ENCODE data around the gene TRRAP. TPM values are rescaled to one million over a fixed set of nuclear protein-coding genes. Genes with fewer than 3 reads are reported as not detected.

Gene TRRAP
- total and polyA plus RNA-seq, 4 donors, result 4.3 to 22.7 (median 10.1) TPM

DNA sequence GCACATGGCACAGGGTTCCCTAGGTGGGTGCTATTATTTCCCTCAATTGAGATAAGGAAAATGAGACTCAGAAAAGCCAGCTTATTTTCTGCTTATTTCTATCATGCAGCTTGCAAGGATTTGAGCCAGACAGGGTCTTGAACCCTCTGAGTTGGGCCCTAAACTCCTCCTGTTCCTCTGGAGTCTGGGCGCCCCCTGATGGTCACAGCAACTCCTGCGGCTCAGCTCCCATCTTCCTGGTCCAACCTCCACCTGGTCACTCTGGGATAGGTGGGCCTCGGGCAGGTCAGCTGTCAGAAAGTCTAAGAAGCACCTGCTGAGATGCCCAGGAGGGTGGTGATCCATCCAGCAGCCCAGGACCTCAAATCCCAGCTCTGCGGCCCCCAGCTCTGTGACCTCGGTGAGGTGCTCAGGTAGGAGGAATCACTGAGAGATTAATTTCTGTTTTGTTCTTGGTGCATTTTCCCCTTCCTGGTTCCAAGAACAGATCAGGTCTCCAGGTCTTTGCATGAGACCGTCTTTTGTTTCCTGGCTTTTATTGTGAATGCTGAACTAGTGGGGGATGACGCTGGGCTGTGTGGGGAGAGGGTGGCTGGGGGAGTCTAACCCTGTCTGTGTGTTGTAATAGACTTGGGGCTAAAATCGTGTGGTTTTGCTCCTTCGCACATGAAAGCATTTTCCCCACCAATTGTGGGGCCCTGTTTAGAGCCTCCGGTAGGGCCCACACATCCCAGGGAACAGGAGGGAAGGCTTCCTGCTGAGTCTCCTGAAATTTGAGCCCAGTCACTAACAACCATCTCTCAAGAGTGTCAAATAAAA lies 41.3 kb upstream of the TRRAP start:
- peak; percentile 38 for DNase-seq (ENCODE audit: low spot score)
- H3K9me3 ChIP-seq (ENCODE audit: control insufficient read depth in 4 of 4, low read length in 3 of 4), result no peaks in the 10 kb centered on the region
- peaks cover 0 to 6% (median 3%) of the 10 kb centered on the region in 4 donors for H3K4me1 ChIP-seq (ENCODE audit: control insufficient read depth in 4 of 4, insufficient read depth in 4 of 4, low read length in 3 of 4)
- TF ChIP-seq RXRA (IDR thresholded peaks at IDR 0.05) (no peak), RAD21 (IDR thresholded peaks at IDR 0.05) (peak; percentile 33 to 49), NR2F2 (IDR thresholded peaks at IDR 0.05) (no peak), HNF4A (conservative IDR thresholded peaks at IDR 0.05) (no peak), SP1 (IDR thresholded peaks at IDR 0.05) (no peak), YY1 (IDR thresholded peaks at IDR 0.05) (no peak)
- TF ChIP-seq, protein P1, sequence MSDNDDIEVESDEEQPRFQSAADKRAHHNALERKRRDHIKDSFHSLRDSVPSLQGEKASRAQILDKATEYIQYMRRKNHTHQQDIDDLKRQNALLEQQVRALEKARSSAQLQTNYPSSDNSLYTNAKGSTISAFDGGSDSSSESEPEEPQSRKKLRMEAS (IDR thresholded peaks at IDR 0.05), result no peak
- TF ChIP-seq, protein P2, sequence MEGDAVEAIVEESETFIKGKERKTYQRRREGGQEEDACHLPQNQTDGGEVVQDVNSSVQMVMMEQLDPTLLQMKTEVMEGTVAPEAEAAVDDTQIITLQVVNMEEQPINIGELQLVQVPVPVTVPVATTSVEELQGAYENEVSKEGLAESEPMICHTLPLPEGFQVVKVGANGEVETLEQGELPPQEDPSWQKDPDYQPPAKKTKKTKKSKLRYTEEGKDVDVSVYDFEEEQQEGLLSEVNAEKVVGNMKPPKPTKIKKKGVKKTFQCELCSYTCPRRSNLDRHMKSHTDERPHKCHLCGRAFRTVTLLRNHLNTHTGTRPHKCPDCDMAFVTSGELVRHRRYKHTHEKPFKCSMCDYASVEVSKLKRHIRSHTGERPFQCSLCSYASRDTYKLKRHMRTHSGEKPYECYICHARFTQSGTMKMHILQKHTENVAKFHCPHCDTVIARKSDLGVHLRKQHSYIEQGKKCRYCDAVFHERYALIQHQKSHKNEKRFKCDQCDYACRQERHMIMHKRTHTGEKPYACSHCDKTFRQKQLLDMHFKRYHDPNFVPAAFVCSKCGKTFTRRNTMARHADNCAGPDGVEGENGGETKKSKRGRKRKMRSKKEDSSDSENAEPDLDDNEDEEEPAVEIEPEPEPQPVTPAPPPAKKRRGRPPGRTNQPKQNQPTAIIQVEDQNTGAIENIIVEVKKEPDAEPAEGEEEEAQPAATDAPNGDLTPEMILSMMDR (IDR thresholded peaks at IDR 0.05; ENCODE audit: low read depth, low read length, missing input control), result peak; percentile 19
- TF ChIP-seq, protein P3, sequence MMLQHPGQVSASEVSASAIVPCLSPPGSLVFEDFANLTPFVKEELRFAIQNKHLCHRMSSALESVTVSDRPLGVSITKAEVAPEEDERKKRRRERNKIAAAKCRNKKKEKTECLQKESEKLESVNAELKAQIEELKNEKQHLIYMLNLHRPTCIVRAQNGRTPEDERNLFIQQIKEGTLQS (IDR thresholded peaks at IDR 0.05), result no peak
- H3K36me3 ChIP-seq (ENCODE audit: control insufficient read depth in 4 of 4, insufficient read depth in 3 of 4, low read depth in 1 of 4, low read length in 3 of 4), result no peaks in the 10 kb centered on the region
- no peak overlapping the region for H3K27ac ChIP-seq (ENCODE audit: low read depth in 1 of 2, low read length in 2 of 2)
- no peak overlapping the region for H3K9ac ChIP-seq (ENCODE audit: low read depth in 1 of 2, low read length in 2 of 2)
- 39% methylated on average over 10 of the region's 10 CpGs for WGBS
- H3K4me3 ChIP-seq (ENCODE audit: low read depth in 1 of 3, low read length in 3 of 3), result no peak overlapping the region
- peaks cover 0 to 3% (median under 1%) of the 10 kb centered on the region in 4 donors for H3K27me3 ChIP-seq (ENCODE audit: control insufficient read depth in 4 of 4, insufficient read depth in 4 of 4, low read length in 3 of 4)

DNA sequence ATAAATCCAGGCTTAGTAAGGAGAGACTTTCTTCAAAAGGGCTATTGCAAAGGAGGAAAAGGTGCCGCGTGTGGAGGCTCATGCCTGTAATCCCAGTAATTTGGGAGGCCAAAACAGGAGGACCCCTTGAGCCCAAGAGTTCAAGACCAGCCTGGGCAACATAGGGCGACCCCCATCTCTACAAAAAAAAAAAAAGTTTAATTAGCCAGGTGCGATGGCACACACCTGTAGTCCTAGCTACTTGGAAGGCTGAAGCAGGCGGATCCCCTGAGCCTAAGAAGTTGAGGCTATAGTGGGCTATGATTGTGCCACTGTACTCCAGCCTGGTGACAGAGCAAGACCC lies 40.7 kb upstream of the TRRAP start:
- H3K4me1 ChIP-seq (ENCODE audit: control insufficient read depth in 4 of 4, insufficient read depth in 4 of 4, low read length in 3 of 4), result peaks cover 0 to 6% (median 3%) of the 10 kb centered on the region in 4 donors
- no peaks in the 10 kb centered on the region for H3K9me3 ChIP-seq (ENCODE audit: control insufficient read depth in 4 of 4, low read length in 3 of 4)
- DNase-seq (ENCODE audit: low spot score), result no peak
- H3K4me3 ChIP-seq (ENCODE audit: low read depth in 1 of 3, low read length in 3 of 3), result no peak overlapping the region
- no peak overlapping the region for H3K9ac ChIP-seq (ENCODE audit: low read depth in 1 of 2, low read length in 2 of 2)
- TF ChIP-seq, protein P1 (IDR thresholded peaks at IDR 0.05), result no peak
- TF ChIP-seq GABPA (IDR thresholded peaks at IDR 0.05 in 1 of 2, conservative IDR thresholded peaks at IDR 0.05 in 1 of 2) (no peak), JUND (IDR thresholded peaks at IDR 0.05) (no peak), FOXA2 (IDR thresholded peaks at IDR 0.05) (no peak), YY1 (IDR thresholded peaks at IDR 0.05) (no peak), RXRA (IDR thresholded peaks at IDR 0.05) (no peak)
- TF ChIP-seq, protein P4, sequence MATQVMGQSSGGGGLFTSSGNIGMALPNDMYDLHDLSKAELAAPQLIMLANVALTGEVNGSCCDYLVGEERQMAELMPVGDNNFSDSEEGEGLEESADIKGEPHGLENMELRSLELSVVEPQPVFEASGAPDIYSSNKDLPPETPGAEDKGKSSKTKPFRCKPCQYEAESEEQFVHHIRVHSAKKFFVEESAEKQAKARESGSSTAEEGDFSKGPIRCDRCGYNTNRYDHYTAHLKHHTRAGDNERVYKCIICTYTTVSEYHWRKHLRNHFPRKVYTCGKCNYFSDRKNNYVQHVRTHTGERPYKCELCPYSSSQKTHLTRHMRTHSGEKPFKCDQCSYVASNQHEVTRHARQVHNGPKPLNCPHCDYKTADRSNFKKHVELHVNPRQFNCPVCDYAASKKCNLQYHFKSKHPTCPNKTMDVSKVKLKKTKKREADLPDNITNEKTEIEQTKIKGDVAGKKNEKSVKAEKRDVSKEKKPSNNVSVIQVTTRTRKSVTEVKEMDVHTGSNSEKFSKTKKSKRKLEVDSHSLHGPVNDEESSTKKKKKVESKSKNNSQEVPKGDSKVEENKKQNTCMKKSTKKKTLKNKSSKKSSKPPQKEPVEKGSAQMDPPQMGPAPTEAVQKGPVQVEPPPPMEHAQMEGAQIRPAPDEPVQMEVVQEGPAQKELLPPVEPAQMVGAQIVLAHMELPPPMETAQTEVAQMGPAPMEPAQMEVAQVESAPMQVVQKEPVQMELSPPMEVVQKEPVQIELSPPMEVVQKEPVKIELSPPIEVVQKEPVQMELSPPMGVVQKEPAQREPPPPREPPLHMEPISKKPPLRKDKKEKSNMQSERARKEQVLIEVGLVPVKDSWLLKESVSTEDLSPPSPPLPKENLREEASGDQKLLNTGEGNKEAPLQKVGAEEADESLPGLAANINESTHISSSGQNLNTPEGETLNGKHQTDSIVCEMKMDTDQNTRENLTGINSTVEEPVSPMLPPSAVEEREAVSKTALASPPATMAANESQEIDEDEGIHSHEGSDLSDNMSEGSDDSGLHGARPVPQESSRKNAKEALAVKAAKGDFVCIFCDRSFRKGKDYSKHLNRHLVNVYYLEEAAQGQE (IDR thresholded peaks at IDR 0.05), result no peak
- TF ChIP-seq, protein P2 (IDR thresholded peaks at IDR 0.05; ENCODE audit: low read depth, low read length, missing input control), result no peak
- no peak overlapping the region for H3K27ac ChIP-seq (ENCODE audit: low read depth in 1 of 2, low read length in 2 of 2)
- WGBS, result 76% methylated on average over 5 of the region's 5 CpGs
- H3K36me3 ChIP-seq (ENCODE audit: control insufficient read depth in 4 of 4, insufficient read depth in 3 of 4, low read depth in 1 of 4, low read length in 3 of 4), result no peaks in the 10 kb centered on the region
- peaks cover 0 to 3% (median under 1%) of the 10 kb centered on the region in 4 donors for H3K27me3 ChIP-seq (ENCODE audit: control insufficient read depth in 4 of 4, insufficient read depth in 4 of 4, low read length in 3 of 4)
